Astrocyte (in vitro differentiated cells and primary cell): ENCODE results near the gene CLCNKA. TPM values are rescaled to one million over a fixed set of nuclear protein-coding genes. Genes with fewer than 3 reads are reported as not detected.
"Not testable (repeated sequence)": the region's sequence is repeated elsewhere in the genome, so short reads cannot be mapped to it uniquely, and the experiment has no call there.

ENCODE experiments used
- DNase-seq: peaks from one replicate; pipeline ENCODE4 v3.0.0-alpha.2; 2010; ENCODE audit warnings: low read depth
- FAIRE-seq: peaks from 2 replicates; lab custom pipeline; 2011; peaks lifted over from hg19 to GRCh38; lab: Jason Lieb, UNC
- H2AFZ ChIP-seq: 2 replicates; pipeline ENCODE4 v1.6.0; 2012; ENCODE audit warnings: low read depth, low read length, inconsistent platforms
- H3K27ac ChIP-seq: 2 replicates; pipeline ENCODE4 v1.5.1; 2011; ENCODE audit warnings: low read depth, low read length, inconsistent platforms
- H3K27me3 ChIP-seq: 2 replicates; pipeline ENCODE4 v1.6.0; 2011; ENCODE audit warnings: low read length, inconsistent platforms; ENCODE audit not compliant: insufficient read depth
- H3K36me3 ChIP-seq: 2 replicates; pipeline ENCODE4 v1.5.1; 2011; ENCODE audit warnings: low read length, inconsistent platforms; ENCODE audit not compliant: insufficient read depth
- H3K4me1 ChIP-seq: 2 replicates; pipeline ENCODE4 v1.5.1; 2011; ENCODE audit warnings: low read length, inconsistent platforms; ENCODE audit not compliant: insufficient read depth
- H3K4me2 ChIP-seq: 2 replicates; pipeline ENCODE4 v1.6.0; 2012; ENCODE audit warnings: low read length, inconsistent platforms
- H3K4me3 ChIP-seq: 2 replicates; pipeline ENCODE4 v1.5.1; 2011; ENCODE audit warnings: low read depth, mild to moderate bottlenecking, low read length, inconsistent platforms; ENCODE audit not compliant: insufficient read depth
- H3K79me2 ChIP-seq: 2 replicates; pipeline ENCODE4 v1.6.0; 2012; ENCODE audit warnings: mild to moderate bottlenecking, low read length, inconsistent platforms; ENCODE audit not compliant: insufficient read depth
- H3K9ac ChIP-seq: 2 replicates; pipeline ENCODE4 v1.6.0; 2012; ENCODE audit warnings: mild to moderate bottlenecking, low read length, inconsistent platforms
- H3K9me3 ChIP-seq: 2 replicates; pipeline ENCODE4 v1.5.1; 2012; ENCODE audit warnings: low read depth, mild to moderate bottlenecking, low read length, inconsistent platforms; ENCODE audit not compliant: insufficient read depth
- H4K20me1 ChIP-seq: 2 replicates; pipeline ENCODE4 v1.6.0; 2012; ENCODE audit warnings: low read length, inconsistent platforms; ENCODE audit not compliant: insufficient read depth
- H3K27ac Mint-ChIP-seq: one replicate; pipeline ENCODE4 v1.8.0; 2021; ENCODE audit warnings: mild to moderate bottlenecking, mixed read lengths; ENCODE audit not compliant: unreplicated experiment
- H3K27me3 Mint-ChIP-seq: one replicate; pipeline ENCODE4 v1.8.0; 2021; ENCODE audit warnings: low read depth, mixed read lengths; ENCODE audit not compliant: unreplicated experiment
- H3K36me3 Mint-ChIP-seq: one replicate; pipeline ENCODE4 v1.8.0; 2021; ENCODE audit warnings: low read depth, mixed read lengths; ENCODE audit not compliant: unreplicated experiment
- H3K4me1 Mint-ChIP-seq: one replicate; pipeline ENCODE4 v1.8.0; 2021; ENCODE audit warnings: low read depth, mixed read lengths; ENCODE audit not compliant: unreplicated experiment
- H3K4me3 Mint-ChIP-seq: one replicate; pipeline ENCODE4 v1.8.0; 2021; ENCODE audit warnings: mild to moderate bottlenecking, moderate library complexity, mixed read lengths; ENCODE audit not compliant: unreplicated experiment
- H3K9me3 Mint-ChIP-seq: one replicate; pipeline ENCODE4 v1.8.0; 2021; ENCODE audit warnings: mild to moderate bottlenecking, mixed read lengths; ENCODE audit not compliant: unreplicated experiment
- CTCF ChIP-seq: IDR thresholded peaks from 2 replicates; pipeline ENCODE4 v1.5.1; 2011; ENCODE audit warnings: low read depth, mild to moderate bottlenecking, inconsistent platforms, low read length, moderate library complexity; ENCODE audit not compliant: insufficient read depth
- EZH2 ChIP-seq: IDR thresholded peaks from 2 replicates; pipeline ENCODE4 v1.6.1; 2012; ENCODE audit warnings: mild to moderate bottlenecking, low read length, inconsistent platforms; ENCODE audit not compliant: insufficient read depth
- total RNA-seq: library from RNA; stranded (reverse); gene quantifications from 2 replicates; pipeline ENCODE4 v1.2.1, GENCODE V29; 2021

The CLCNKA gene
- total RNA-seq, 1 donor from 2014 or later = 0.16 TPM

GRCh38 chr1:16023050-16023653, 1.3 kb downstream of the CLCNKA start:
- H3K27me3 Mint-ChIP-seq = peaks cover 38% of the 10 kb centered on the region
- FAIRE-seq = no peak

GRCh38 chr1:16026302-16026701, 4.5 kb downstream of the CLCNKA start:
- FAIRE-seq = not testable (repeated sequence)

More at GRCh38 chr1:16023050-16023653, 1.3 kb downstream of the CLCNKA start:
- H3K9ac ChIP-seq = no peak overlapping the region
- H3K4me3 ChIP-seq = no peak overlapping the region
- H3K79me2 ChIP-seq = no peaks in the 10 kb centered on the region
- H3K9me3 ChIP-seq = no peaks in the 10 kb centered on the region
- DNase-seq = no peak
- no peak overlapping the region for H2AFZ ChIP-seq
- no peaks in the 10 kb centered on the region for H4K20me1 ChIP-seq
- H3K27ac ChIP-seq = no peak overlapping the region
- TF ChIP-seq EZH2 (no peak), CTCF (no peak)
- no peaks in the 10 kb centered on the region for H3K36me3 ChIP-seq
- Mint-ChIP-seq H3K4me3 (no peak overlapping the region), H3K9me3 (no peaks in the 10 kb centered on the region), H3K4me1 (peaks cover 21% of the 10 kb centered on the region), H3K36me3 (no peaks in the 10 kb centered on the region), H3K27ac (no peak overlapping the region)
- H3K4me2 ChIP-seq = no peak overlapping the region
- H3K4me1 ChIP-seq = peaks cover 21% of the 10 kb centered on the region
- no peaks in the 10 kb centered on the region for H3K27me3 ChIP-seq

GRCh38 chr1:16026723-16027484, 5.1 kb downstream of the CLCNKA start:
- H3K9ac ChIP-seq = no peak overlapping the region
- H3K79me2 ChIP-seq = no peaks in the 10 kb centered on the region
- peak overlapping the region; percentile 74 for H3K4me2 ChIP-seq
- peak overlapping the region; percentile 47 for H2AFZ ChIP-seq
- H3K36me3 ChIP-seq = no peaks in the 10 kb centered on the region
- Mint-ChIP-seq H3K9me3 (no peaks in the 10 kb centered on the region), H3K27ac (no peak overlapping the region), H3K27me3 (peaks cover 31% of the 10 kb centered on the region), H3K36me3 (no peaks in the 10 kb centered on the region), H3K4me3 (no peak overlapping the region), H3K4me1 (no peaks in the 10 kb centered on the region)
- no peak for TF ChIP-seq EZH2
- no peak for TF ChIP-seq CTCF
- DNase-seq (no peak), FAIRE-seq (no peak)
- H3K4me1 ChIP-seq = no peaks in the 10 kb centered on the region
- H3K9me3 ChIP-seq = no peaks in the 10 kb centered on the region
- H3K4me3 ChIP-seq = no peak overlapping the region
- H3K27ac ChIP-seq = no peak overlapping the region
- no peaks in the 10 kb centered on the region for H3K27me3 ChIP-seq
- no peaks in the 10 kb centered on the region for H4K20me1 ChIP-seq

More at GRCh38 chr1:16026302-16026701, 4.5 kb downstream of the CLCNKA start:
- not testable (repeated sequence) for H4K20me1 ChIP-seq, H3K36me3 Mint-ChIP-seq, H3K27me3 ChIP-seq, H3K4me3 Mint-ChIP-seq, H3K4me1 ChIP-seq, H2AFZ ChIP-seq, H3K4me2 ChIP-seq, H3K9ac ChIP-seq, H3K4me3 ChIP-seq, H3K4me1 Mint-ChIP-seq, H3K36me3 ChIP-seq, H3K9me3 ChIP-seq, H3K79me2 ChIP-seq, DNase-seq, H3K27ac Mint-ChIP-seq, H3K27ac ChIP-seq, H3K9me3 Mint-ChIP-seq
- H3K27me3 Mint-ChIP-seq = peaks cover 34% of the 10 kb centered on the region
